ENCODE results near the gene RAP1GAP. TPM values are rescaled to one million over a fixed set of nuclear protein-coding genes. Genes with fewer than 3 reads are reported as not detected.
A peak's percentile ranks its signal among the peaks of the same experiment; 100 is the strongest.

The RAP1GAP gene
- total and polyA plus RNA-seq, 2 of the 13 experiments (the other 11 are each of a cell fraction or from before 2014, with no cell fraction given): 11.9 to 37.5 TPM

- TF ChIP-seq, protein P1, sequence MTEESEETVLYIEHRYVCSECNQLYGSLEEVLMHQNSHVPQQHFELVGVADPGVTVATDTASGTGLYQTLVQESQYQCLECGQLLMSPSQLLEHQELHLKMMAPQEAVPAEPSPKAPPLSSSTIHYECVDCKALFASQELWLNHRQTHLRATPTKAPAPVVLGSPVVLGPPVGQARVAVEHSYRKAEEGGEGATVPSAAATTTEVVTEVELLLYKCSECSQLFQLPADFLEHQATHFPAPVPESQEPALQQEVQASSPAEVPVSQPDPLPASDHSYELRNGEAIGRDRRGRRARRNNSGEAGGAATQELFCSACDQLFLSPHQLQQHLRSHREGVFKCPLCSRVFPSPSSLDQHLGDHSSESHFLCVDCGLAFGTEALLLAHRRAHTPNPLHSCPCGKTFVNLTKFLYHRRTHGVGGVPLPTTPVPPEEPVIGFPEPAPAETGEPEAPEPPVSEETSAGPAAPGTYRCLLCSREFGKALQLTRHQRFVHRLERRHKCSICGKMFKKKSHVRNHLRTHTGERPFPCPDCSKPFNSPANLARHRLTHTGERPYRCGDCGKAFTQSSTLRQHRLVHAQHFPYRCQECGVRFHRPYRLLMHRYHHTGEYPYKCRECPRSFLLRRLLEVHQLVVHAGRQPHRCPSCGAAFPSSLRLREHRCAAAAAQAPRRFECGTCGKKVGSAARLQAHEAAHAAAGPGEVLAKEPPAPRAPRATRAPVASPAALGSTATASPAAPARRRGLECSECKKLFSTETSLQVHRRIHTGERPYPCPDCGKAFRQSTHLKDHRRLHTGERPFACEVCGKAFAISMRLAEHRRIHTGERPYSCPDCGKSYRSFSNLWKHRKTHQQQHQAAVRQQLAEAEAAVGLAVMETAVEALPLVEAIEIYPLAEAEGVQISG (CRISPR knock-in tag; IDR thresholded peaks at IDR 0.05): peak; percentile 56
- TF ChIP-seq ZNF619 (CRISPR knock-in tag; IDR thresholded peaks at IDR 0.05) (no peak), MYNN (CRISPR knock-in tag; IDR thresholded peaks at IDR 0.05; ENCODE audit: low read depth) (no peak), ZNF264 (CRISPR knock-in tag; IDR thresholded peaks at IDR 0.05) (0 out of 2 replicates have a peak, but pooled peaks have one; percentile 25), IKZF4 (CRISPR knock-in tag; IDR thresholded peaks at IDR 0.05; ENCODE audit: borderline replicate concordance, low read depth, not compliant biosample characterization) (no peak), CENPBD1 (CRISPR knock-in tag; IDR thresholded peaks at IDR 0.05; ENCODE audit: borderline replicate concordance, low read depth) (no peak), ZNF205 (CRISPR knock-in tag; IDR thresholded peaks at IDR 0.05) (0 out of 2 replicates have a peak, but pooled peaks have one; percentile 23), HNRNPL (IDR thresholded peaks at IDR 0.05; ENCODE audit: low read depth, low read length) (peak; percentile 78; the same call in 1 of the 2 replicates), ZSCAN31 (CRISPR knock-in tag; IDR thresholded peaks at IDR 0.05; ENCODE audit: low read depth) (peak; percentile 64; the same call in 1 of the 2 replicates), FOXA3 (CRISPR knock-in tag; IDR thresholded peaks at IDR 0.05) (peak; percentile 89), SOX6 (IDR thresholded peaks at IDR 0.05) (no peak), SOX6 (CRISPR knock-in tag; IDR thresholded peaks at IDR 0.05) (peak; percentile 76; the same call in 1 of the 2 replicates), ZNF407 (CRISPR knock-in tag; IDR thresholded peaks at IDR 0.05; ENCODE audit: not compliant biosample characterization) (no peak), SMAD9 (CRISPR knock-in tag; IDR thresholded peaks at IDR 0.05) (no peak), ETV5 (CRISPR knock-in tag; IDR thresholded peaks at IDR 0.05; ENCODE audit: borderline replicate concordance) (peak; percentile 98), HNF4A (CRISPR knock-in tag; IDR thresholded peaks at IDR 0.05) (peak; percentile 29), ZZZ3 (CRISPR knock-in tag; IDR thresholded peaks at IDR 0.05; ENCODE audit: borderline replicate concordance) (no peak), WIZ (CRISPR knock-in tag; IDR thresholded peaks at IDR 0.05) (no peak)
These were observed 45.7 kb downstream of the RAP1GAP start (continued) for GRCh38 chr1:21623410-21623961.

All from HepG2 (cell line).